ENCODE measurements around the gene GPR152. TPM values are rescaled to one million over a fixed set of nuclear protein-coding genes. Genes with fewer than 3 reads are reported as not detected.
A peak's percentile ranks its signal among the peaks of the same experiment; 100 is the strongest.
"Not testable (repeated sequence)": the region's sequence is repeated elsewhere in the genome, so short reads cannot be mapped to it uniquely, and the experiment has no call there.

Gene GPR152
- total RNA-seq, 1 donor from 2014 or later: not detected

DNA sequence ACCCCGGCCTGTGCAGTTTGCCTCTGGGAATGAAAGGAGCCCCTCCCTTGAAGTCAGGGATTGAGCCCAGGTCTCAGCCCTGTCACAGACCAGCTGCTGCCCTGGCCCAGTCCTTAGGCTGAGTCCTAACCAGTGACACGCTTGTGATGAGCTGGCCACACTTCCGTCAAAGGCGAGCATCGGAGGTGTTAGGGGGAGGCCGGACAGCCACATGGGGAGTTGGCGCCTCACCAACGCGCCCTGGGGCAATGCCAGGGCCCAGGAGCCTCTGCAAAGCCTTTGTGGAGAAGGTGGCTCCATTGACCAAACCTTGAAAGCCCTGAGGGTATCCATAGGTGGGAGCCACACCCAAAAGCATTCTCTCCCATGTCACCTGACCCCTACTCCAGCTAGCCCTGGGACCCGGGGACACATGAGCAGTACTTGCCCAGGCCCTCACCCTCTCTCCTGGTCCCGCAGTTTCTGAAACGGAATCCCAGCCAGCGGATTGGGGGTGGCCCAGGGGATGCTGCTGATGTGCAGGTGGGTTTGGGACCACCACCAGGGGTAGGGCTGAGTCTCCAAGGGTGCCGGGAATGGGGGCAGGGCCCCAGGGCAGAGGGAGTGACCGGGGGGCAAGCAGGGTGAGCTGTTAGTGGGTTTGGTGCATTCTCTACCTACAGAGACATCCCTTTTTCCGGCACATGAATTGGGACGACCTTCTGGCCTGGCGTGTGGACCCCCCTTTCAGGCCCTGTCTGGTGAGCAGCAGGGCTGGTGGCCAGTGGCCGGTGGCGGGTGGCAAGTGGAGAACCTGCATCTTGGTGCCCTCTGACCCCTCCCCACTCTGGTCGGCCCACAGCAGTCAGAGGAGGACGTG, 18.8 kb downstream of the GPR152 start:
- no peak for DNase-seq (ENCODE audit: missing footprints)
- no peak for ATAC-seq
- intact Hi-C loops (cut with DNase I): no loop called here

DNA sequence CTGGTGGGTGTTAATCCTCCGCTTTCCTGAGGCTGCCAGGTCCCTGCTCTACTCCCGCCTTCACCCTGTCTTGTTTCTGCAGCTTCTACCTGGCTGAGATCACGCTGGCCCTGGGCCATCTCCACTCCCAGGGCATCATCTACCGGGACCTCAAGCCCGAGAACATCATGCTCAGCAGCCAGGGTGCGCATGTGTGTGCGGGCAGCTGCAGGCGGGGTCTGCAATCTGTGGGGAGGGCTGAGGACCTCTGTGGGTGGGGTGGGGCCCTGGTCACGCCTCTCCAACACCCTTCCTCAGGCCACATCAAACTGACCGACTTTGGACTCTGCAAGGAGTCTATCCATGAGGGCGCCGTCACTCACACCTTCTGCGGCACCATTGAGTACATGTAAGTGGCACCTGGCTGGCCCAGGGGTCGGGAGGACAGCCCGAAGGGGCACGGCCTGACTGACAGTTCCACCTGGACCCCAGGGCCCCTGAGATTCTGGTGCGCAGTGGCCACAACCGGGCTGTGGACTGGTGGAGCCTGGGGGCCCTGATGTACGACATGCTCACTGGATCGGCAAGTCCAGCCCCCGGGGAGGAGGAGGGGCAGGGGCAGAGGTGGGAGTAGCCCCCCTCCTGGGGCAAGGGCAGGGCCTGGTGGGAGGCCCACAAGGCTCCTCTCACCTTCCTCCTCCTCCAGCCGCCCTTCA, 19.7 kb downstream of the GPR152 start:
- DNase-seq (ENCODE audit: missing footprints): no peak
- ATAC-seq: no peak
- intact Hi-C loops (cut with DNase I): no loop called here

DNA sequence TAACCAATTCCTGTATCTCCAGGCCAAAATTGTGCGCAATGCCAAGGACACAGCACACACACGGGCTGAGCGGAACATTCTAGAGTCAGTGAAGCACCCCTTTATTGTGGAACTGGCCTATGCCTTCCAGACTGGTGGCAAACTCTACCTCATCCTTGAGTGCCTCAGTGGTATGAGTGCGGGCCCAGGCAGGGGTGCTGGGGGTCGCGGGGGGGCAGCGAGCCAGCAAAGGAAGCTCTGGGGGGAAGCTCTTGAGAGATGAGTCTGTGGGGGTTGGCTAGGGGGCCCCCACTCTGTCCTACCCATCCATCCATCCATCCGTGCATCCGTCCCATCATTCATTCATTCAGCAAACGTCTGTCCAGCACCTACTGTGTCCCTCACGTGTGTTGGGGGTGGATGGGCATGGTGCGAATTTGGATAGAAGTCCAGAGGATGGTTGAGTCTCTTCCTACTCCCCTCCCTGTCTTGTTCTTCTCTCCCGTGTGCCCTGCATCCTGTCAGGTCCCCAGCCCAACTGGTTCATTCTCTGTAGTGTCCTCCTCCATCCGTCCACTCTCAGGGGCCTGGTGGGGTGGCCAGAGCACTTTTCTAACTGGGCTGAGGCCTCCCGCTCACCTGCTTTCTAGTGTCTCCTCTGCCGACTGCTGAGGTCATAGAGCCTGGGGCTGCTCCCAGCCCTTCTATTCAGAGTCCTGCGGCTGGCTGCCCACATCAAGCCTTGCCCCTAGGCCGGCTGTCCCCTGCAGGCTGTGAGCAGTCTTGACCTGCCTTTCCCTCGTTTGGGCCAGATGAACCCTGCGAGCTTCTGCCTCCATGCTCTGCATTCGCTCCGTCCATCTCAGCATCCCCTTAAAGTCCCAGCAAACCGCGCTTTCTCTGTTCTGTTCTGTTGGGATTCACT, 20.9 kb downstream of the GPR152 start:
- ATAC-seq: no peak
- DNase-seq (ENCODE audit: missing footprints): no peak
- intact Hi-C loops (cut with DNase I): no loop called here

DNA sequence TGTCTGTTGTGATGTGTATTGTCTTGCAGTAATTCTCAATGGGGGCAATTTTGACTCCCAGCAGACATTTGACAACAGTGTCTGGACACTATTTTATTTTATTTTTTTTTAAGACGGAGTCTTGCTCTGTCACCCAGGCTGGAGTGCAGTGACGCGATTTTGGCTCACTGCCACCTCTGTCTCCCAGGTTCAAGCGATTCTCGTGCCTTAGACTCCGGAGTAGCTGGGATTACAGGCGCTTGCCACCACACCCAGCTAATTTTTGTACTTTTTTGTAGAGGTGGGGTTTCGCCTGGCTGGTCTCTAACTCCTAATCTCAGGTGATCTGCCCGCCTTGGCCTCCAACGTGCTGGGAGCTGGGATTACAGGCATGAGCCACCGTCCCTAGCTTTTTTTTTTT, 22.8 kb downstream of the GPR152 start:
- intact Hi-C loops (cut with DNase I): no loop called here
- DNase-seq (ENCODE audit: missing footprints): no peak
- no peak for ATAC-seq

DNA sequence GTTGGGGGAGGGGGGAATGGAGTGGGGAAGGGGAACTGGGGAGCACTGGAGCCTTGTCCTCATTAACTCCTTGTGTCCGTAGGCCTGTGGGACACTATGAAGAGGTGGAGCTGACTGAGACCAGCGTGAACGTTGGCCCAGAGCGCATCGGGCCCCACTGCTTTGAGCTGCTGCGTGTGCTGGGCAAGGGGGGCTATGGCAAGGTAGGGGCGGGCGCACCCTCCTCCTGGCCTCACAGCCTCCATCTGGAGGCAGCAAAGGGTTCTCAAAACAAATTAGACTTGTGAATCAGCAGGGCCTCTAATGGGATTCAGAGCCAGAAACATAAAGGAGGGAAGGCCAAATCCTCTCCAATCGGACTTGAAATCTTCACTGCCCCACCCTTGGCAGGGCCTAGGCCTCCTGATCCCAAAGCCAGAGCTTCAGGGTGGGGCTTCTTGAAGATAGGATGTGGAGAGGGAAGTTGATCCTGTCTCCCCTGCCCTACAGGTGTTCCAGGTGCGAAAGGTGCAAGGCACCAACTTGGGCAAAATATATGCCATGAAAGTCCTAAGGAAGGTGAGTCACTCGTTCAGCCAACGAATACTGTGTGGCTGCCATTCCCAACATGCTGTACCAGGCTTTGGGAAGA, 23.4 kb downstream of the GPR152 start:
- intact Hi-C loops (cut with DNase I): no loop called here
- DNase-seq (ENCODE audit: missing footprints): no peak
- ATAC-seq: no peak

DNA sequence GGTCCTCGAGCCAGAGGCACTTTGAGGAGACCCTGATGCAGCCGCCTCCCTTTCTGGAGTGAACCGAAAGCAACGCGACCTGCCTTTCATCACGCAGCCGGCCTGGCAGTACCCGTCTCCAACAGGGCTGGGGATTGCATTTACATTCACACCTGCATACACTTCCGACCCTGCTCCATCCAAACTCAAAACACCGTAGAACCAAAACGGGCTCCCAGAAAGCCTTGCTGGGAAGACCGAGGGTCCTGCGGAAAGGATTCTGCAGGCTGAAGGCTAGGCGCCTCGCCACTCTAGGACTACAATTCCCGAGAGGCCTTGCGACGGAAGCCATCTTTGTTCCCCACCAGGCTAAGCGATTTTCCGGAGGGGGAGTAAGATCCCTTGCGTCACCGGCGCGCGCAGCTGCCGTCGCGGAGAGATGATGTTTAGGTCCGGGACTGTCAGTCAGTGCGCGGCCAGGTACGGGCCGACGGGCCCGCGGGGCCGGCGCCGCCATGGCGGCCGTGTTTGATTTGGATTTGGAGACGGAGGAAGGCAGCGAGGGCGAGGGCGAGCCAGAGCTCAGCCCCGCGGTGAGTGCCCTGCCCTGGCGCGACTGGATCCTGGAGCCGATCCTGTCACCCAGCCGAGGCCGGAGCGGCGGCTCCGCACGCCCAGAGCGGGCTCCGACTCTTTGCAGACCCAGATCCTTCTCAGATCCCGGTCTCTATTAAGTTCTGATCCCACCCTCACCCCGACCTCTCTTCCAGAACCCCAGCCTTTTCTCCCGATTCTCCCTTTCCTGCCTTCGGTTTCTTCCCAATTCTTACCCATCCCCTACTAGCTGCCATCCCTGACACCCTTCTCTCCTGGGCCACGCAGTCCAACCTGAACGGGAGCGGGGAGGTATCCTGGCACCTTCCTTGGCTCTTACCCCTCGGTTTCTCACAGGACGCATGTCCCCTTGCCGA, 24.2 kb downstream of the GPR152 start, which contains the start of gene RPS6KB2:
Gene RPS6KB2, plus strand, starts transcription at position 443 of the 950 bp plus-strand sequence. Its CDS starts 52 bp downstream, at position 495.
- peak; percentile 92 for ATAC-seq
- intact Hi-C loops (cut with DNase I): loop anchor here (1.0 kb wide), 1 partner anchor 36 kb away; no protein-coding TSS in a partner anchor

DNA sequence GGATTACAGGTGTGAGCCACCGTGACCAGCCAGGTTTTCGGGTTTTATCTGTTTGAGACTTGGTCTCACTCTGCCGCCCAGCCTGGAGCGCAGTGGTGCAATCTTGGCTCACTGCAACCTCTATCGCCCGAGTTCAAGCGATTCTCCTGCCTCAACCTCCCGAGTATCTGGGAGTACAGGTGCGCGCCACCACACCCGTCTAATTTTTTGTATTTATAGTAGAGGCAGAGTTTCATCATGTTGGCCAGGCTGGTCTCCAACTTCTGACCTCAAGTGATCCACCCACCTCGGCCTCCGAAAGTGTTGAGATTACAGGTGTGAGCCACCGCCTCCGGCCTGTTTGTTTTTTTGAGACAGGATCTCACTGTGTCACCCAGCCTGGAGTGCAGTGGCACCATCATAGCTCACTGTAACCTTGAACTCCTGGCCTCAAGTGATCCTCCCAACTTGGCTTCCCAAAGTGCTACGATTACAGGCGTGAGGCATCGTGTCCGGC, 25.1 kb downstream of the GPR152 start:
- ATAC-seq; DNase-seq (ENCODE audit: missing footprints); intact Hi-C loops (cut with DNase I): not testable (repeated sequence)

More for the DNA sequence above, 24.2 kb downstream of the GPR152 start, which contains the start of gene RPS6KB2:
- DNase-seq (ENCODE audit: missing footprints): peak; percentile 99

DNA sequence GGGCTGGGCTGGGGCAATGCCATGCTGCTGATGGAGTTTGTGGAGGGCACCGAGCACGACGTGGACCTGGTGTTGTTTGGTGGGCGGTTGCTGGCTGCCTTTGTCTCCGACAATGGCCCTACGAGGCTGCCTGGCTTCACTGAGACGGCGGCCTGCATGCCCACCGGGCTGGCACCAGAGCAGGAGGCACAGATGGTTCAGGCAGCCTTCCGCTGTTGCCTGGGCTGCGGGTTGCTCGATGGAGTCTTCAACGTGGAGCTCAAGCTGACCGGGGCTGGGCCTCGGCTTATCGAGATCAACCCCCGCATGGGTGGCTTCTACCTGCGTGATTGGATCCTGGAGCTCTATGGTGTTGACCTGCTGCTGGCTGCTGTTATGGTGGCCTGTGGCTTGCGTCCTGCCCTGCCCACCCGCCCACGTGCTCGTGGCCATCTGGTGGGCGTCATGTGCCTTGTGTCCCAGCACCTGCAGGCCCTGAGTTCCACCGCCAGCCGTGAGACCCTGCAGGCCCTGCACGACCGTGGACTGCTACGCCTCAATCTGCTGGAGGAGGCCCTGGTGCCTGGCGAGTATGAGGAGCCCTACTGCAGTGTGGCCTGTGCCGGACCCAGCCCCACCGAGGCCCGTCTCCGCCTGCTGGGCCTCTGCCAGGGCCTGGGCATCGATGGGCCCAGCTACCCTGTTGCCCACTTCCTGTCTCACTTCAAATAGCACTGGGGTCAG, 28.5 kb downstream of the GPR152 start:
- DNase-seq (ENCODE audit: missing footprints) (no peak), ATAC-seq (no peak)
- intact Hi-C loops (cut with DNase I): no loop called here

DNA sequence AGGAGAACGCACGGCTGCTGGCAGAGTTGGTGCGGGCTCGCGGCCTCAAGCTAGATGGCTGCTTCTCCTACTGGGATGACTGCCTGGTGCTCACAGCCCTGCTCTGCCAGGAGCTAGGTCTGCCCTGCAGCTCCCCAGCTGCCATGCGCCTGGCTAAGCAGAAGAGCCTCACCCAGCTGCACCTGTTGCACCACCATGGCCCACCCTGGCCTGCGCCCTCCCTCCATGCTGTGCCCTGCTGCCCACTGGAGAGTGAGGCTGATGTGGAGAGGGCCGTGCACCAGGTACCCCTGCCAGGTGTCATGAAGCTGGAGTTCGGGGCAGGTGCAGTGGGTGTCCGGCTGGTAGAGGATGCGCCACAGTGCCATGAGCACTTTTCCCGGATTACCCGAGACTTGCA, 29.1 kb downstream of the GPR152 start:
- intact Hi-C loops (cut with DNase I): no loop called here
- ATAC-seq (no peak), DNase-seq (ENCODE audit: missing footprints) (no peak)

DNA sequence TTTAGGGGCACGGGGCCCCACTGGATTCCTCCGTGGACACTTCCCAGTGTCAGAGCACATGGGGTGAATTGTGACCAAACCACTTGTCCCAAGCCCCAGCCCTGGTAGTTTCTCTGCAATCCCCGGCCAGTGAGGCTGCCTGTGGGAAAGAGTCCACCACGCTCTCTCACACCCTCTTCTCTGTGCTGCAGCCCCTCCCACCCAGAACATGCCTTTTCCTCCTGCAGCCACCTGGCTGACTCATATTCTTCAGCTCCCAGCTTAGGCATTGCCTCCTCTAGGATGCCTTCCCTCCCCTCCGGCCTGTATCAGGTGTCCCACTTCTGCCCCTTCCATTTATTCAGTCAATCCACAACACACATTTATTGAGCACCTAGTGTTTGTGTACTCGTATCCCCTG, 29.6 kb downstream of the GPR152 start:
- intact Hi-C loops (cut with DNase I): no loop called here
- DNase-seq (ENCODE audit: missing footprints): no peak
- no peak for ATAC-seq

DNA sequence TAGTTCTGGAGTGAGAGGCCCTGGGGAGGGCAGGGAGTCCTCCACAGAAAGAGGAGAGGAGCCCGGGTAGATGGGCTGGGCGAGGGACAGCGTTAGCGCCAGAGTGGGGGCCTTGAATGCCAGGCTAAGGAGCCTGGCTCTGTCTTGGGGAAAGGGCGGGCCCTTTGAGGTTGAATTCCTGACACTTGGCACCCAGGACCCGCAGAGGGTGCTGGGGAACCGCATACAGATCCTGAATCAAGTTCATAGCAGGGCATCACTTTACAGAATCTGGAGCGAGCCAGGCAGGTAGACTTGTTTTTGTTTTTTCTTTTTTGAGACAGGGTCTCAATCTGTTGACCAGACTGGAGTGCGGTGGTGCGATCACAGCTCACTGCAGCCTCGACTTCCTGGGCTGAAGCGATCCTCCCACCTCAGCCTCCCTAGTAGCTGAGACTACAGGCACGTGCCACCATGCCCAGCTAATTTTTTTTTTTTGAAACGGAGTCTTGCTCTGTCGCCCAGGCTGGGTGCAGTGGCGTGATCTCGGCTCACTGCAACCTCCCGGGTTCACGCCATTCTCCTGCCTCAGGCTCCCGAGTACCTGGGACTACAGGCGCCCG, 31.0 kb downstream of the GPR152 start:
- ATAC-seq (no peak), DNase-seq (ENCODE audit: missing footprints) (no peak)
- intact Hi-C loops (cut with DNase I): no loop called here

DNA sequence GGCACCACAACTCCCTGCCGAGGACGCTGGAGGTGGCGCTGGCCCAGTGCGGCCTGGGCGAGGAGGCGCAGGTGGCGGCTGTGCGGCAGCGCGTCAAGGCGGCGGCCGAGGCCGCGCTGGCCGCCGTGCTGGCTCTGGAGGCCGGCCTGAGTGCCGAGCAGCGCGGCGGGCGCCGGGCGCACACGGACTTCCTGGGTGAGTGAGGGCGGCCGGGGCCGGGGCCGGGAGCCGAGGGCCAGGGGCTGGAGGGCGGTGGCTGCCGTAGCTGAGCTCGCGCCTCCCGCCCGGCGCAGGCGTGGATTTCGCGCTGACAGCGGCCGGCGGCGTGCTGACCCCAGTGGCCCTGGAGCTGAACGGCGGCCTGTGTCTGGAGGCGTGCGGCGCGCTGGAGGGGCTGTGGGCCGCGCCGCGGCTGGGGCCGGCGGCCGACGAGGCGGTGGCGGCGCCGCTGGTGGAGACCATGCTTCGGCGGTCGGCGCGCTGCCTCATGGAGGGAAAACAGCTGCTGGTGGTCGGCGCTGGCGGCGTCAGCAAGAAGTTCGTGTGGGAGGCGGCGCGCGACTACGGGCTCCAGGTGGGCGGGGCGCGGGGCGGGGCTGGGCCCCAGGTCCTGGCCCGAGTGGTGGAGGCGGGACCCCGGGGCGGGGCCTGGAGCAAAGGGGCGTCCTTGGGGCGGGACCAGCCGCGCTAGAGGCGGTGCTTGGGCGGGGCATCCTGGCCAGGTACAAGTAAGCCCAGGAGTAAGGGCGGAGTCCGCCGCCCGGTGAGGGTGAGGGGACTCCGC, 31.7 kb downstream of the GPR152 start:
- ATAC-seq (peak; percentile 92), DNase-seq (ENCODE audit: missing footprints) (peak; percentile 99)
- intact Hi-C loops (cut with DNase I): no loop called here

DNA sequence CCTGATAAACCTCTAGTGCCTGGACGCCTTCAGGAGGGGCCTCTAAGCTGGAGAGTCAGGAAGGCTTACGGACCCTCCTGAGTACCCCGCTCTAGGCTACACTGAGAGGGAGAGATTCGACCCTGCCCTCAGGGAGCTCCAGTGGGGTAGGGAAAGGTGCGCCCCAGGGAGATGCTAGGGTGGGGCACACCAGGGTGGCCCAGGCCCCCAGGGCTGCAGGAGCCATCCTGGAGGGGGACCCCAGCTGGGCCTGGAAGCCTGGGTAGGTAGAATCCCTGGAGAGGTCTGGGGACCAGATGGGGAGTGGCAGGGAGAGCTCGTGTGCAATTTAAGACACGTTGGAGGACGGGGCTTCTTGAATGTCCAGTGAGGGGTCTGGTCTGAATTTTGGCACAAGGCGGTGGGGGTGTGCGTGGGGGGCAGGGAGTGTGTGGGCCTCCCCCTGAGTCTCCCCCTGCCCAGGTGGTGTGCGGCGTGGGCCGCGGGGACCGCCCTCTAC, 32.3 kb downstream of the GPR152 start:
- DNase-seq (ENCODE audit: missing footprints) (no peak), ATAC-seq (no peak)
- intact Hi-C loops (cut with DNase I): no loop called here

DNA sequence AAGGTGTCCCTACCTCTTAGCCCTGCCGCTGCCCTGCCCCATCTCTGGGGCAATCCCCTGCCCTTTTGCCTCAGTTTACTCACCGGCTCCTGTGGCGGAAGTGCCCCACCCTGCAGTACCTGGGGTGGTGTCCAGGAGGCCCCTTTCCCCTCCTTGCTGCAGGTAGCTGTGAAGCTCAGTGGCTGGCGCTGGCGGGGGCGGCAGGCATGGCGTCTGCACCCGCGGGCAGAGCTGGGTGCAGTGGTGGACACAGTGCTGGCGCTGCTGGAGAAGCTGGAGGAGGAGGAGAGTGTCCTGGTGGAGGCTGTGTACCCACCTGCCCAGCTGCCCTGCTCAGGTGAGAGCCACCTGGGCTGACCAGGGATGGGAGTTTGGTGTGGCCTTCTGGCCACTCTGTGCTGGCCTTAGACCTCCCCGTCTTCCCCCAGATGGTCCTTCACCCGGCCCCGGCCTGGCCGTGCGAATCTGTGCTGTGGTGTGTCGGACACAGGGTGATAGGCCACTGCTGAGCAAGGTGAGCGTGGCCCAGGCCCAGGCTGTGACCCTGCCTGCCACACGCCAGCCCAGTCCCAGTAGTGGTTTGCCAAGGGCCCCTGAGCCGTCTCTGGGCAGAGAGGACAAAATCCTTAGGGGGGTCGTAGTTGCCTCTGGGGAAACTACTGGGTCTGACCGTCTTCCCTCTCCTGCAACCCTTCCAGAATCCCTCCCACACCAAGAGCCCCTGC, 33.0 kb downstream of the GPR152 start:
- DNase-seq (ENCODE audit: missing footprints): no peak
- no peak for ATAC-seq
- intact Hi-C loops (cut with DNase I): no loop called here

Data from Right ventricle myocardium inferior (tissue), 1 donor.